ENCODE data around the gene DENND4B. TPM values are rescaled to one million over a fixed set of nuclear protein-coding genes. Genes with fewer than 3 reads are reported as not detected.
A peak's percentile ranks its signal among the peaks of the same experiment; 100 is the strongest.

The DENND4B gene
- total and polyA plus RNA-seq, 9 of the 15 experiments (the other 6 are each of a cell fraction or from before 2014, with no cell fraction given): 9.5 to 80.5 (median 23.1) TPM

DNA sequence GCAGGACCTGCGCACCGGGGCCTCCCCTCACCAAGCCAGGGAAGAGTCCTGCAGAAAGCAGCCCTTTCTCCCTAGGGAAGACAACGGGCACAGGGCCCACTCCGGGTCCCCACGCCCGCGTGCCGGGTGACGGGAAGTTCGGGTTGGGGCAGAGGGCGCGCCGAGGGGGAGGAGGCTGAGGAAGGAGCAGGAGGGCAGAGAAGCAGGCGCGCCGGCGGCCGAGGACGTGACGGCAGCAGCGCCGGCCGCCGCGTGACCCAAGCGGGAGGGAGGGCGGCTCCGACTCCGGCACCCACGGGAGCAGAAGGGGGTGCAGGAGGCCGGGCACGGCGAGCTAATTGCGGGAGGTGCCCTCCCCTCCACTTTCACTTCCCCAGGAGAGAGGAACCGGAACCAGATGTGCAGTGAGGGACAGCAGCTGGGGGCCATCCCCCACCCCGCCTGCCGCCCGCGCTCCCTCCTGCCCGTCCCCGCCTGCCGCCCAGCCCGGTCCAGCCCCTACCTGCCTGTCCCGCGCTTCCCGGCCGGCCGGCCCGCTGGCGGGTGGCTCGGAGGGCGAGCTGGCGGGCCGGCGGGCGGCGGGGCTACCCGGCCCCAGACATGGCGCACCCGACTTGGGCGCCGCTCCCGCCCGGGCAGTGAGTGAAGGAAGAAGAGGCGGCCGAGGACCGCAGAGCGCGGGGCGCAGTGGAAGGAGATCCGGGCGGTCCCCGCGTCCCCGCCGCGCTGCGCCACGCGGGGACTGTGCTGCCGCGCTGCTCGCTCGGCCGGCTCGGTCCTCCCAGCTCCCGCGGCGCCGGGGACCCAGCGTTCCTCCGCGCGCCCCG, 510 bp downstream of the DENND4B start (continued):
- TF ChIP-seq, protein P1, sequence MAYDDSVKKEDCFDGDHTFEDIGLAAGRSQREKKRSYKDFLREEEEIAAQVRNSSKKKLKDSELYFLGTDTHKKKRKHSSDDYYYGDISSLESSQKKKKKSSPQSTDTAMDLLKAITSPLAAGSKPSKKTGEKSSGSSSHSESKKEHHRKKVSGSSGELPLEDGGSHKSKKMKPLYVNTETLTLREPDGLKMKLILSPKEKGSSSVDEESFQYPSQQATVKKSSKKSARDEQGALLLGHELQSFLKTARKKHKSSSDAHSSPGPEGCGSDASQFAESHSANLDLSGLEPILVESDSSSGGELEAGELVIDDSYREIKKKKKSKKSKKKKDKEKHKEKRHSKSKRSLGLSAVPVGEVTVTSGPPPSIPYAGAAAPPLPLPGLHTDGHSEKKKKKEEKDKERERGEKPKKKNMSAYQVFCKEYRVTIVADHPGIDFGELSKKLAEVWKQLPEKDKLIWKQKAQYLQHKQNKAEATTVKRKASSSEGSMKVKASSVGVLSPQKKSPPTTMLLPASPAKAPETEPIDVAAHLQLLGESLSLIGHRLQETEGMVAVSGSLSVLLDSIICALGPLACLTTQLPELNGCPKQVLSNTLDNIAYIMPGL (CRISPR knock-in tag; IDR thresholded peaks at IDR 0.05): no peak
- peak; percentile 73 for TF ChIP-seq GABPB1 (CRISPR knock-in tag; IDR thresholded peaks at IDR 0.05)
- TF ChIP-seq, protein P2, sequence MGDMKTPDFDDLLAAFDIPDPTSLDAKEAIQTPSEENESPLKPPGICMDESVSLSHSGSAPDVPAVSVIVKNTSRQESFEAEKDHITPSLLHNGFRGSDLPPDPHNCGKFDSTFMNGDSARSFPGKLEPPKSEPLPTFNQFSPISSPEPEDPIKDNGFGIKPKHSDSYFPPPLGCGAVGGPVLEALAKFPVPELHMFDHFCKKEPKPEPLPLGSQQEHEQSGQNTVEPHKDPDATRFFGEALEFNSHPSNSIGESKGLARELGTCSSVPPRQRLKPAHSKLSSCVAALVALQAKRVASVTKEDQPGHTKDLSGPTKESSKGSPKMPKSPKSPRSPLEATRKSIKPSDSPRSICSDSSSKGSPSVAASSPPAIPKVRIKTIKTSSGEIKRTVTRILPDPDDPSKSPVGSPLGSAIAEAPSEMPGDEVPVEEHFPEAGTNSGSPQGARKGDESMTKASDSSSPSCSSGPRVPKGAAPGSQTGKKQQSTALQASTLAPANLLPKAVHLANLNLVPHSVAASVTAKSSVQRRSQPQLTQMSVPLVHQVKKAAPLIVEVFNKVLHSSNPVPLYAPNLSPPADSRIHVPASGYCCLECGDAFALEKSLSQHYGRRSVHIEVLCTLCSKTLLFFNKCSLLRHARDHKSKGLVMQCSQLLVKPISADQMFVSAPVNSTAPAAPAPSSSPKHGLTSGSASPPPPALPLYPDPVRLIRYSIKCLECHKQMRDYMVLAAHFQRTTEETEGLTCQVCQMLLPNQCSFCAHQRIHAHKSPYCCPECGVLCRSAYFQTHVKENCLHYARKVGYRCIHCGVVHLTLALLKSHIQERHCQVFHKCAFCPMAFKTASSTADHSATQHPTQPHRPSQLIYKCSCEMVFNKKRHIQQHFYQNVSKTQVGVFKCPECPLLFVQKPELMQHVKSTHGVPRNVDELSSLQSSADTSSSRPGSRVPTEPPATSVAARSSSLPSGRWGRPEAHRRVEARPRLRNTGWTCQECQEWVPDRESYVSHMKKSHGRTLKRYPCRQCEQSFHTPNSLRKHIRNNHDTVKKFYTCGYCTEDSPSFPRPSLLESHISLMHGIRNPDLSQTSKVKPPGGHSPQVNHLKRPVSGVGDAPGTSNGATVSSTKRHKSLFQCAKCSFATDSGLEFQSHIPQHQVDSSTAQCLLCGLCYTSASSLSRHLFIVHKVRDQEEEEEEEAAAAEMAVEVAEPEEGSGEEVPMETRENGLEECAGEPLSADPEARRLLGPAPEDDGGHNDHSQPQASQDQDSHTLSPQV (IDR thresholded peaks at IDR 0.05): no peak
- TF ChIP-seq, protein P3, sequence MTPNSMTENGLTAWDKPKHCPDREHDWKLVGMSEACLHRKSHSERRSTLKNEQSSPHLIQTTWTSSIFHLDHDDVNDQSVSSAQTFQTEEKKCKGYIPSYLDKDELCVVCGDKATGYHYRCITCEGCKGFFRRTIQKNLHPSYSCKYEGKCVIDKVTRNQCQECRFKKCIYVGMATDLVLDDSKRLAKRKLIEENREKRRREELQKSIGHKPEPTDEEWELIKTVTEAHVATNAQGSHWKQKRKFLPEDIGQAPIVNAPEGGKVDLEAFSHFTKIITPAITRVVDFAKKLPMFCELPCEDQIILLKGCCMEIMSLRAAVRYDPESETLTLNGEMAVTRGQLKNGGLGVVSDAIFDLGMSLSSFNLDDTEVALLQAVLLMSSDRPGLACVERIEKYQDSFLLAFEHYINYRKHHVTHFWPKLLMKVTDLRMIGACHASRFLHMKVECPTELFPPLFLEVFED (CRISPR knock-in tag; conservative IDR thresholded peaks at IDR 0.05): no peak
- TF ChIP-seq, protein P4, sequence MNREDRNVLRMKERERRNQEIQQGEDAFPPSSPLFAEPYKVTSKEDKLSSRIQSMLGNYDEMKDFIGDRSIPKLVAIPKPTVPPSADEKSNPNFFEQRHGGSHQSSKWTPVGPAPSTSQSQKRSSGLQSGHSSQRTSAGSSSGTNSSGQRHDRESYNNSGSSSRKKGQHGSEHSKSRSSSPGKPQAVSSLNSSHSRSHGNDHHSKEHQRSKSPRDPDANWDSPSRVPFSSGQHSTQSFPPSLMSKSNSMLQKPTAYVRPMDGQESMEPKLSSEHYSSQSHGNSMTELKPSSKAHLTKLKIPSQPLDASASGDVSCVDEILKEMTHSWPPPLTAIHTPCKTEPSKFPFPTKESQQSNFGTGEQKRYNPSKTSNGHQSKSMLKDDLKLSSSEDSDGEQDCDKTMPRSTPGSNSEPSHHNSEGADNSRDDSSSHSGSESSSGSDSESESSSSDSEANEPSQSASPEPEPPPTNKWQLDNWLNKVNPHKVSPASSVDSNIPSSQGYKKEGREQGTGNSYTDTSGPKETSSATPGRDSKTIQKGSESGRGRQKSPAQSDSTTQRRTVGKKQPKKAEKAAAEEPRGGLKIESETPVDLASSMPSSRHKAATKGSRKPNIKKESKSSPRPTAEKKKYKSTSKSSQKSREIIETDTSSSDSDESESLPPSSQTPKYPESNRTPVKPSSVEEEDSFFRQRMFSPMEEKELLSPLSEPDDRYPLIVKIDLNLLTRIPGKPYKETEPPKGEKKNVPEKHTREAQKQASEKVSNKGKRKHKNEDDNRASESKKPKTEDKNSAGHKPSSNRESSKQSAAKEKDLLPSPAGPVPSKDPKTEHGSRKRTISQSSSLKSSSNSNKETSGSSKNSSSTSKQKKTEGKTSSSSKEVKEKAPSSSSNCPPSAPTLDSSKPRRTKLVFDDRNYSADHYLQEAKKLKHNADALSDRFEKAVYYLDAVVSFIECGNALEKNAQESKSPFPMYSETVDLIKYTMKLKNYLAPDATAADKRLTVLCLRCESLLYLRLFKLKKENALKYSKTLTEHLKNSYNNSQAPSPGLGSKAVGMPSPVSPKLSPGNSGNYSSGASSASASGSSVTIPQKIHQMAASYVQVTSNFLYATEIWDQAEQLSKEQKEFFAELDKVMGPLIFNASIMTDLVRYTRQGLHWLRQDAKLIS (CRISPR knock-in tag; IDR thresholded peaks at IDR 0.05): no peak; the same call in 1 of the 2 replicates
- TF ChIP-seq PTRF (tag; IDR thresholded peaks at IDR 0.05): no peak
- no peak for TF ChIP-seq STAG1 (CRISPR knock-in tag; IDR thresholded peaks at IDR 0.05; ENCODE audit: borderline replicate concordance)
- no peak for TF ChIP-seq POLR2H (tag; IDR thresholded peaks at IDR 0.05; ENCODE audit: low read depth)
- TF ChIP-seq SIN3B (IDR thresholded peaks at IDR 0.05; ENCODE audit: low read depth): peak; percentile 52
- TF ChIP-seq, protein P5, sequence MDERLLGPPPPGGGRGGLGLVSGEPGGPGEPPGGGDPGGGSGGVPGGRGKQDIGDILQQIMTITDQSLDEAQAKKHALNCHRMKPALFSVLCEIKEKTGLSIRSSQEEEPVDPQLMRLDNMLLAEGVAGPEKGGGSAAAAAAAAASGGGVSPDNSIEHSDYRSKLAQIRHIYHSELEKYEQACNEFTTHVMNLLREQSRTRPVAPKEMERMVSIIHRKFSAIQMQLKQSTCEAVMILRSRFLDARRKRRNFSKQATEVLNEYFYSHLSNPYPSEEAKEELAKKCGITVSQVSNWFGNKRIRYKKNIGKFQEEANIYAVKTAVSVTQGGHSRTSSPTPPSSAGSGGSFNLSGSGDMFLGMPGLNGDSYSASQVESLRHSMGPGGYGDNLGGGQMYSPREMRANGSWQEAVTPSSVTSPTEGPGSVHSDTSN (CRISPR knock-in tag; IDR thresholded peaks at IDR 0.05; ENCODE audit: low read depth): no peak
- TF ChIP-seq, protein P5 (tag; conservative IDR thresholded peaks at IDR 0.05; ENCODE audit: low read depth): no peak

All from K562 (cell line).